ENCODE results near the gene MIA. TPM values are rescaled to one million over a fixed set of nuclear protein-coding genes. Genes with fewer than 3 reads are reported as not detected.

Gene MIA
- total and polyA plus RNA-seq, 2 of the 4 experiments (the other 2 are of a cell fraction), result 0.44 TPM; not detected in 1

DNA sequence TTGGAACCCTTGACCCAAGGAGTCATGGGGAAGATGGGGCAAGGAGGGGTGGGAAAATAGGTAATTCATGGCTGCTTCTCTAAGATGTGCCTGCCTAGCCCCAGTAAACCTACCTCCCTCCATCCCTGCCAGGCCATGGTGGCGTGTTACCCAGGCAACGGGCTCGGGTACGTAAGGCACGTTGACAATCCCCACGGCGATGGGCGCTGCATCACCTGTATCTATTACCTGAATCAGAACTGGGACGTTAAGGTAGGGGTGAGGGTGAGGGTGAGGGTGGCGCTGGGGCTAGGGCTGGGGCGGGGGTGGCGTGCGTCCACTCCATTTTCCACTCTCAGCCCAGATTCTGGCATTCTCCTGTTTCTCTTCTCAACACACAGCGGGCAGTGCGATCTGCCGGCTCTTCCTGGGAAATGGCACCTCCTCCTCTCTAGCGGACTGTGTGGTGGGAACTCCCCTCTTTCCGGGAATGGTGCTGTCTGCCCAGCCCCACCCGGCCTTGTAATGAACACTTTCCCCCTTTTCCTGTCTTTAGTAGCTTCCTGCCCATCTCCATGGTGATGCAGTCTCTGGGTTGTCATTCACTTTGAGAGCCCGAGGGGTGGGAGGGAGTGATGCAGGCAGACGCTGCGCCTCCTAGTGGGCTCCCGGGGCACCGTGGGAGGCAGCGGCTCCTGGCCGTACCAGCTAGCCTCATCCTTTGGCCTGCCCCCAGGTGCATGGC, 31.3 kb downstream of the MIA start:
- CTCF ChIA-PET, result interaction anchor here (0.8 to 1.5 kb wide), 6 partner anchors 8 to 73 kb away, joined by 3 to 5 read pairs (median 3); partner anchors contain the start of gene EGLN2
- intact Hi-C loops (cut with micrococcal nuclease), result loop anchor here (5.0 kb wide), 1 partner anchor 144 kb away; no protein-coding TSS in a partner anchor
- no TSS peak for BruUV-seq (replicated peaks)
- TF ChIP-seq CHD1 (IDR thresholded peaks at IDR 0.05; ENCODE audit: low read depth, low read length), result no peak
- peak; percentile 73; the same call in 1 of the 2 replicates for TF ChIP-seq MXI1 (IDR thresholded peaks at IDR 0.05; ENCODE audit: borderline replicate concordance, low read depth, low read length)
- no peak for TF ChIP-seq RFX5 (IDR thresholded peaks at IDR 0.05; ENCODE audit: low read depth, low read length)
- peak; percentile 61 for TF ChIP-seq RAD21 (IDR thresholded peaks at IDR 0.05; ENCODE audit: low read length)
- TF ChIP-seq BHLHE40 (IDR thresholded peaks at IDR 0.05; ENCODE audit: low read depth, low read length), result peak; percentile 83
- no peak for TF ChIP-seq RCOR1 (IDR thresholded peaks at IDR 0.05; ENCODE audit: insufficient replicate concordance, low read length)
- TF ChIP-seq NFE2L2 (IDR thresholded peaks at IDR 0.05; ENCODE audit: low read depth, low read length), result no peak
- peak; percentile 98 for TF ChIP-seq MAZ (IDR thresholded peaks at IDR 0.05; ENCODE audit: borderline replicate concordance, low read depth, low read length)
- no peak for TF ChIP-seq POLR2A (IDR thresholded peaks at IDR 0.05; ENCODE audit: low read depth, low read length)
- TF ChIP-seq, protein P1, sequence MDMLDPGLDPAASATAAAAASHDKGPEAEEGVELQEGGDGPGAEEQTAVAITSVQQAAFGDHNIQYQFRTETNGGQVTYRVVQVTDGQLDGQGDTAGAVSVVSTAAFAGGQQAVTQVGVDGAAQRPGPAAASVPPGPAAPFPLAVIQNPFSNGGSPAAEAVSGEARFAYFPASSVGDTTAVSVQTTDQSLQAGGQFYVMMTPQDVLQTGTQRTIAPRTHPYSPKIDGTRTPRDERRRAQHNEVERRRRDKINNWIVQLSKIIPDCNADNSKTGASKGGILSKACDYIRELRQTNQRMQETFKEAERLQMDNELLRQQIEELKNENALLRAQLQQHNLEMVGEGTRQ (IDR thresholded peaks at IDR 0.05; ENCODE audit: low read depth, low read length), result no peak
- TF ChIP-seq, protein P2, sequence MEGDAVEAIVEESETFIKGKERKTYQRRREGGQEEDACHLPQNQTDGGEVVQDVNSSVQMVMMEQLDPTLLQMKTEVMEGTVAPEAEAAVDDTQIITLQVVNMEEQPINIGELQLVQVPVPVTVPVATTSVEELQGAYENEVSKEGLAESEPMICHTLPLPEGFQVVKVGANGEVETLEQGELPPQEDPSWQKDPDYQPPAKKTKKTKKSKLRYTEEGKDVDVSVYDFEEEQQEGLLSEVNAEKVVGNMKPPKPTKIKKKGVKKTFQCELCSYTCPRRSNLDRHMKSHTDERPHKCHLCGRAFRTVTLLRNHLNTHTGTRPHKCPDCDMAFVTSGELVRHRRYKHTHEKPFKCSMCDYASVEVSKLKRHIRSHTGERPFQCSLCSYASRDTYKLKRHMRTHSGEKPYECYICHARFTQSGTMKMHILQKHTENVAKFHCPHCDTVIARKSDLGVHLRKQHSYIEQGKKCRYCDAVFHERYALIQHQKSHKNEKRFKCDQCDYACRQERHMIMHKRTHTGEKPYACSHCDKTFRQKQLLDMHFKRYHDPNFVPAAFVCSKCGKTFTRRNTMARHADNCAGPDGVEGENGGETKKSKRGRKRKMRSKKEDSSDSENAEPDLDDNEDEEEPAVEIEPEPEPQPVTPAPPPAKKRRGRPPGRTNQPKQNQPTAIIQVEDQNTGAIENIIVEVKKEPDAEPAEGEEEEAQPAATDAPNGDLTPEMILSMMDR (conservative IDR thresholded peaks at IDR 0.05; ENCODE audit: low read depth, low read length), result peak; percentile 92
- TF ChIP-seq, protein P3, sequence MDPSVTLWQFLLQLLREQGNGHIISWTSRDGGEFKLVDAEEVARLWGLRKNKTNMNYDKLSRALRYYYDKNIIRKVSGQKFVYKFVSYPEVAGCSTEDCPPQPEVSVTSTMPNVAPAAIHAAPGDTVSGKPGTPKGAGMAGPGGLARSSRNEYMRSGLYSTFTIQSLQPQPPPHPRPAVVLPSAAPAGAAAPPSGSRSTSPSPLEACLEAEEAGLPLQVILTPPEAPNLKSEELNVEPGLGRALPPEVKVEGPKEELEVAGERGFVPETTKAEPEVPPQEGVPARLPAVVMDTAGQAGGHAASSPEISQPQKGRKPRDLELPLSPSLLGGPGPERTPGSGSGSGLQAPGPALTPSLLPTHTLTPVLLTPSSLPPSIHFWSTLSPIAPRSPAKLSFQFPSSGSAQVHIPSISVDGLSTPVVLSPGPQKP (IDR thresholded peaks at IDR 0.05; ENCODE audit: borderline replicate concordance, low read depth, low read length), result no peak
- peak; percentile 74 for TF ChIP-seq SMC3 (IDR thresholded peaks at IDR 0.05; ENCODE audit: low read depth, low read length)

More for the DNA sequence above, 31.3 kb downstream of the MIA start:
- Histone ChIP-seq H2BK120ac (ENCODE audit: low read depth, low read length) (no peak overlapping the region), H3K79me1 (ENCODE audit: low read depth in 1 of 2, low read length in 2 of 2) (peaks cover 24 to 88% of the 10 kb centered on the region in 2 experiments), H2BK15ac (ENCODE audit: low read depth, low read length) (no peak overlapping the region), H3K36me3 (ENCODE audit: control insufficient read depth, insufficient read depth, low read length) (peaks cover 61% of the 10 kb centered on the region), H2BK5ac (ENCODE audit: low read depth, low read length, poor library complexity, severe bottlenecking) (no peak overlapping the region), H4K8ac (ENCODE audit: low read depth in 2 of 2, low read length in 2 of 2) (peak overlapping the region in 1 of 2 experiments; percentile 1; a peak in 1 of 4 replicates), H3K9me3 (ENCODE audit: control insufficient read depth, insufficient read depth, low read length) (no peaks in the 10 kb centered on the region), H2AFZ (replicated peaks; ENCODE audit: low read length, poor library complexity) (peak overlapping the region; percentile 16), H3K56ac (ENCODE audit: extremely low read depth, insufficient read depth, low read length) (no peak overlapping the region), H3K9ac (ENCODE audit: low read depth, low read length) (no peak overlapping the region), H2AK9ac (replicated peaks; ENCODE audit: low read depth, low read length, poor library complexity) (peak overlapping the region; percentile 56), H4K91ac (ENCODE audit: insufficient read depth, low read depth, low read length) (no peak overlapping the region), H4K20me1 (ENCODE audit: insufficient read depth, low read length) (peaks cover 81% of the 10 kb centered on the region), H3K4me3 (ENCODE audit: insufficient read depth, low read depth, low read length) (no peak overlapping the region), H3K4me2 (ENCODE audit: low read depth, low read length) (peak overlapping the region; percentile 9; the same call in 1 of the 2 replicates), H2BK20ac (ENCODE audit: low read depth, low read length) (no peak overlapping the region), H3K23ac (ENCODE audit: low read depth, low read length) (peak overlapping the region; percentile 18; the same call in 1 of the 2 replicates), H3K4me1 (ENCODE audit: control insufficient read depth, insufficient read depth, low read length) (peaks cover 28% of the 10 kb centered on the region), H3K18ac (ENCODE audit: low read depth, low read length) (no peak overlapping the region), H3K4ac (ENCODE audit: low read depth, low read length) (0 out of 2 replicates have a peak overlapping the region, but pooled peaks have one; percentile 7), H2AK5ac (ENCODE audit: low read depth, low read length) (peak overlapping the region; percentile 44; the same call in 1 of the 2 replicates), H4K5ac (ENCODE audit: low read depth, low read length) (no peak overlapping the region), H3K14ac (replicated peaks; ENCODE audit: low read depth, low read length) (no peak overlapping the region), H3K27ac (ENCODE audit: insufficient read depth, low read length) (no peak overlapping the region), H3K9me1 (ENCODE audit: insufficient read depth, low read length) (peaks cover 30% of the 10 kb centered on the region), H3K27me3 (ENCODE audit: control insufficient read depth, insufficient read depth, low read length) (no peaks in the 10 kb centered on the region)
- DNase-seq (peak; percentile 95), ATAC-seq (ENCODE audit: low read depth) (peak; percentile 48)
- dilution Hi-C loops (cut with HindIII; ENCODE audit: low sequenced_read_pairs, unreplicated experiment), result no loop called here
- WGBS, 2 experiments (ENCODE audit: extremely low coverage in 2 of 2, insufficient read length in 1 of 2), result 45% methylated on average over 9 of the region's 26 CpGs; no CpG with 5 or more reads in 1 of the 2 experiments
- POLR2A ChIA-PET (ENCODE audit: unreplicated experiment), result interaction anchor here (0.6 kb wide), 1 partner anchor 52 kb away, joined by 4 read pairs; no protein-coding TSS in a partner anchor
- in situ Hi-C loops (cut with MboI; ENCODE audit: low sequenced_read_pairs), result loop anchor here (5.0 kb wide), 1 partner anchor 144 kb away; no protein-coding TSS in a partner anchor
